OCI-LY7 (cell line): ENCODE measurements around the gene CD81. TPM values are rescaled to one million over a fixed set of nuclear protein-coding genes. Genes with fewer than 3 reads are reported as not detected.
A peak's percentile ranks its signal among the peaks of the same experiment; 100 is the strongest.

ENCODE experiments used
- BruUV-seq: library from RNA; stranded (reverse); fragments of 400-500 nt; replicated peaks from 2 replicates; lab custom pipeline; 2021; lab: Mats Ljungman, UMichigan
- CTCF ChIA-PET: fragments of 300-600 bp; sonication (Branson Sonifier 250); formaldehyde crosslinking; loops from one replicate; lab custom pipeline; 2022; ENCODE audit warnings: antibody characterized with exemption; ENCODE audit not compliant: unreplicated experiment; lab: Charles Lee
- POLR2A ChIA-PET: fragments of 300-600 bp; sonication (Branson Sonifier 250); formaldehyde crosslinking; loops from one replicate; lab custom pipeline; 2022; ENCODE audit warnings: antibody characterized with exemption; lab: Charles Lee
- DNase-seq: peaks from one replicate; pipeline ENCODE4 v3.0.0-alpha.2; 2015; ENCODE audit warnings: low spot score
- H2AFZ ChIP-seq: fragments of 200-600 bp; sonication (generic), shearing (Covaris generic); 2 replicates; pipeline ENCODE4 v1.6.1; 2014; ENCODE audit warnings: mild to moderate bottlenecking, antibody characterized with exemption, low read length, moderate library complexity
- H3K27ac ChIP-seq: fragments of 200-600 bp; sonication (generic); 2 replicates; pipeline ENCODE4 v1.5.1; 2014; ENCODE audit warnings: mixed run types, low read depth, mild to moderate bottlenecking, moderate library complexity, low read length, inconsistent platforms; ENCODE audit not compliant: poor library complexity, severe bottlenecking
- H3K36me3 ChIP-seq: fragments of 200-600 bp; sonication (generic); 2 replicates; pipeline ENCODE4 v1.6.1; 2014; ENCODE audit warnings: mild to moderate bottlenecking, antibody characterized with exemption, low read length, moderate library complexity, mixed read lengths; ENCODE audit not compliant: insufficient read depth
- H3K4me1 ChIP-seq: fragments of 200-600 bp; sonication (generic); 2 replicates; pipeline ENCODE4 v1.5.1; 2014; ENCODE audit warnings: mild to moderate bottlenecking, low read length; ENCODE audit not compliant: insufficient read depth, poor library complexity, severe bottlenecking
- H3K4me2 ChIP-seq: fragments of 200-600 bp; sonication (generic); 2 replicates; pipeline ENCODE4 v1.6.1; 2014; ENCODE audit warnings: mild to moderate bottlenecking, low read length
- H3K4me3 ChIP-seq: fragments of 200-600 bp; sonication (generic); 2 replicates; pipeline ENCODE4 v1.5.1; 2014; ENCODE audit warnings: mild to moderate bottlenecking, low read depth, low read length; ENCODE audit not compliant: poor library complexity, severe bottlenecking
- H3K79me2 ChIP-seq: fragments of 200-600 bp; sonication (generic); 2 replicates; pipeline ENCODE4 v1.6.1; 2016; ENCODE audit warnings: low read depth, mild to moderate bottlenecking, low read length, moderate library complexity, mixed read lengths; ENCODE audit not compliant: insufficient read depth
- H3K9me2 ChIP-seq: fragments of 200-600 bp; sonication (generic); 2 replicates; pipeline ENCODE4 v1.6.1; 2016; ENCODE audit warnings: mild to moderate bottlenecking, low read length, mixed read lengths; ENCODE audit not compliant: insufficient read depth
- H3K9me3 ChIP-seq: fragments of 200-600 bp; sonication (generic); 2 replicates; pipeline ENCODE4 v1.6.1; 2014; ENCODE audit warnings: mild to moderate bottlenecking, mixed run types, low read length, mixed read lengths
- H4K20me1 ChIP-seq: fragments of 200-600 bp; sonication (generic); 2 replicates; pipeline ENCODE4 v1.6.1; 2014; ENCODE audit warnings: mild to moderate bottlenecking, antibody characterized with exemption, low read length, moderate library complexity, mixed read lengths; ENCODE audit not compliant: insufficient read depth
- EZH2phosphoT487 ChIP-seq: fragments of 200-600 bp; sonication (generic); IDR thresholded peaks from 2 replicates; pipeline ENCODE4 v1.6.1; 2018; ENCODE audit warnings: low read depth, borderline replicate concordance, mild to moderate bottlenecking, mixed run types, antibody characterized with exemption, low read length, moderate library complexity, mixed read lengths
- intact Hi-C: fragments of 100-400 bp; cut with micrococcal nuclease; formaldehyde crosslinking; loops from one replicate; pipeline ENCODE4 v1.10.0; 2022; ENCODE audit not compliant: unreplicated experiment
- total RNA-seq, 2 experiments: library from RNA; depleted of rRNA in 1 of 2; stranded (reverse); fragments of >200 nt in 1 of 2; shearing (Covaris generic) in 1 of 2; gene quantifications; 2 replicates each; pipeline ENCODE4 v1.2.3, GENCODE V29; 2014 to 2022
- TF ChIP-seq, protein P1 (sequence below): fragments of 200-600 bp; sonication (generic); conservative IDR thresholded peaks from 2 replicates; pipeline ENCODE4 v1.5.1; 2014; ENCODE audit warnings: mild to moderate bottlenecking, antibody characterized with exemption, low read length, moderate library complexity, mixed read lengths

Gene CD81
- total RNA-seq, 2 experiments from 2014 or later = 290 to 343 TPM

DNA sequence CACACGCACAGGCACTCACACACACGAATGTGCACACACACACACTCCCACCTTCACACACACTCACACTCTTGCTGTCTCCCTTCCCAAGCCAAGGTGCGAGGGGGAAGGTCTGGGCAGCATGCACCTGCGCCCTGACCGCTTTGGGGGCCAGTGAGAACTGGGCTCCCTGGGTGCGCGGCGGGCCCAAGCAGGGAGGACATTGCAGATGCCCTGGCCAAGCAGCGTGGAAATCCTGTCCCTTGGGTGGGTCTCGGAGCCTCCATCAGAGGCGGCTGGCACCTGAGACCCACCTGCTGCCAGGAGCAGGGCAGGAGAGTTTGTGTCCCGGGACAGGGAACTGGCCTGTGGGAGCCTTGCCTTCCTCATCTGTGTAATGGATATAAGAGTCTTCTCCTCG lies 3.3 kb downstream of the CD81 start:
- DNase-seq = no peak
- peak overlapping the region; percentile 99 for H3K4me3 ChIP-seq
- ChIA-PET POLR2A (no interaction called here), CTCF (no interaction called here)
- H3K9me2 ChIP-seq = no peaks in the 10 kb centered on the region
- H3K36me3 ChIP-seq = peaks cover 40% of the 10 kb centered on the region
- BruUV-seq = no TSS peak
- H3K27ac ChIP-seq = peak overlapping the region; percentile 89
- H2AFZ ChIP-seq = no peak overlapping the region
- H3K4me2 ChIP-seq = peak overlapping the region; percentile 90
- intact Hi-C loops = loop anchor here (5.0 kb wide), 1 partner anchor 858 kb away; no protein-coding TSS in a partner anchor
- peaks cover 65% of the 10 kb centered on the region for H3K79me2 ChIP-seq
- no peaks in the 10 kb centered on the region for H3K9me3 ChIP-seq
- H3K4me1 ChIP-seq = peaks cover 58% of the 10 kb centered on the region
- TF ChIP-seq, protein P1, sequence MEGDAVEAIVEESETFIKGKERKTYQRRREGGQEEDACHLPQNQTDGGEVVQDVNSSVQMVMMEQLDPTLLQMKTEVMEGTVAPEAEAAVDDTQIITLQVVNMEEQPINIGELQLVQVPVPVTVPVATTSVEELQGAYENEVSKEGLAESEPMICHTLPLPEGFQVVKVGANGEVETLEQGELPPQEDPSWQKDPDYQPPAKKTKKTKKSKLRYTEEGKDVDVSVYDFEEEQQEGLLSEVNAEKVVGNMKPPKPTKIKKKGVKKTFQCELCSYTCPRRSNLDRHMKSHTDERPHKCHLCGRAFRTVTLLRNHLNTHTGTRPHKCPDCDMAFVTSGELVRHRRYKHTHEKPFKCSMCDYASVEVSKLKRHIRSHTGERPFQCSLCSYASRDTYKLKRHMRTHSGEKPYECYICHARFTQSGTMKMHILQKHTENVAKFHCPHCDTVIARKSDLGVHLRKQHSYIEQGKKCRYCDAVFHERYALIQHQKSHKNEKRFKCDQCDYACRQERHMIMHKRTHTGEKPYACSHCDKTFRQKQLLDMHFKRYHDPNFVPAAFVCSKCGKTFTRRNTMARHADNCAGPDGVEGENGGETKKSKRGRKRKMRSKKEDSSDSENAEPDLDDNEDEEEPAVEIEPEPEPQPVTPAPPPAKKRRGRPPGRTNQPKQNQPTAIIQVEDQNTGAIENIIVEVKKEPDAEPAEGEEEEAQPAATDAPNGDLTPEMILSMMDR = no peak
- TF ChIP-seq EZH2phosphoT487 = no peak
- H4K20me1 ChIP-seq = peaks cover 48% of the 10 kb centered on the region

DNA sequence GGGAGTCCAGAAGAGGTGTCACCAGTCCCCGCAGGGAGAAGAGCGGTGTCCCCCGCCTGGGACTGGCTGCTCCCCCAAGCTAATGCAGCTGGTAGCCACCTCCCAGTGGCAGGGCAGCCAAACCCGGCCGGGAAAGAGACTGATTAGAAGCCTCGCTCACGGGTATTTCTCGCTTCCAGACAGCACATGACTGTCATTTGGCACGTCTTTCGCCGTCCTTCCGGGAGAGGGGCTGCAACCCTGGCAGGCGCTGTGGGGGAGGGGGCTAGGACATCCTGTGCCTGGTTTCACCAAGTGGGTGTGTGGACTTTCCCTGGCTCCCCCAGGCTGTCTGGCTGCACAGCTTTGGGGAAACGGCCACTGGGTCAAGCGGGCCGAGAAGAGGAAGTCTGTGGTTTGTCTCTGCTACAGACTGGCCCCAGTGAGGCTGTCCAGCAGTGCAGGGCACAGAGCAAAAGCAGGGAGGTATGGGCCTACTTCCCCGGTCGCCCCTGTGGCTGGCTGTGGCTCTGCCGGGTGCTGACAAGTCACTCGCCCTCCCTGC lies 3.8 kb downstream of the CD81 start:
- DNase-seq = no peak
- Histone ChIP-seq H3K9me2 (no peaks in the 10 kb centered on the region), H3K36me3 (peaks cover 45% of the 10 kb centered on the region), H2AFZ (no peak overlapping the region), H4K20me1 (peaks cover 48% of the 10 kb centered on the region), H3K4me1 (peaks cover 61% of the 10 kb centered on the region), H3K4me3 (peak overlapping the region; percentile 99), H3K27ac (peak overlapping the region; percentile 89), H3K4me2 (peak overlapping the region; percentile 90), H3K79me2 (peaks cover 69% of the 10 kb centered on the region), H3K9me3 (no peaks in the 10 kb centered on the region)
- ChIA-PET POLR2A (no interaction called here), CTCF (no interaction called here)
- no peak for TF ChIP-seq EZH2phosphoT487
- TF ChIP-seq, protein P1 = no peak
- intact Hi-C loops = loop anchor here (5.0 kb wide), 1 partner anchor 859 kb away; no protein-coding TSS in a partner anchor
- BruUV-seq = no TSS peak

DNA sequence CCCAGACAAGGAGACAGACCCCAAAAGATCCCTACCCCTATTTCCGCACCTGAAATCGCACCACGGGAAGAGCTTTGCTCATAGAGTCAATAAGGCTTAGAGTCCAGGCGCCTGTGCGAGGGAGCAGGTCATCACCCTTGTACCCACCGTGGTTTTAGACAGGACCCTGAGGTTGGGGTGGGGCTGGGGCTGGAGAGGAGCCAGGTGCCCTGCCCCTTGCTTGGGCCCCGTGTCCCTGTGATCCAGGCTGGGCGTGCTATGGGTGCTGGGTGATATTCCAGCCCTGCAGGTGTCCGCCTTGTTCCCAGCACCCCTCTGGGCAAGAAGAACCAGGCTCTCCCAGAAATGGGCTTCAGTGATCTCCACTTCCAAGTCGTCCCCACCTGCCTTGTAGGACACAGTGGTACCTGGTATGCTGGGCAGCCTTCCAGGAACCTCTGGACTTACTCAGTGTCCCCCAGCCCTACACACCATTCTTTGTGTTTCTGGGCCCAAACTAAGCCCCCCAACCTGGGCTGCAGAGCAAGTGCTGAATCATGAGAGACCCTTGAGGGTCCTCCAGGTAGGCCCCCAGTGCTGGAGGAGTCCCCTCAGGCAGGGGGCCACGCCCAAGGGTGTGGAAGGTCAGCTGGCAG lies 4.5 kb downstream of the CD81 start:
- POLR2A ChIA-PET = no interaction called here
- DNase-seq = no peak

More for the DNA sequence above, 4.5 kb downstream of the CD81 start:
- Histone ChIP-seq H3K27ac (peak overlapping the region; percentile 89), H3K4me1 (peaks cover 67% of the 10 kb centered on the region), H3K4me2 (peak overlapping the region; percentile 90), H3K4me3 (peak overlapping the region; percentile 99), H2AFZ (no peak overlapping the region), H3K79me2 (peaks cover 77% of the 10 kb centered on the region), H4K20me1 (peaks cover 48% of the 10 kb centered on the region), H3K9me2 (no peaks in the 10 kb centered on the region), H3K9me3 (no peaks in the 10 kb centered on the region), H3K36me3 (peaks cover 52% of the 10 kb centered on the region)
- CTCF ChIA-PET = no interaction called here
- no TSS peak for BruUV-seq
- no peak for TF ChIP-seq EZH2phosphoT487
- TF ChIP-seq, protein P1 = no peak
- intact Hi-C loops = loop anchor here (5.0 kb wide), 1 partner anchor 859 kb away; no protein-coding TSS in a partner anchor
